GM13976 (cell line): Measurements from ENCODE around the gene YIPF3.
"Not testable (repeated sequence)": the region's sequence is repeated elsewhere in the genome, so short reads cannot be mapped to it uniquely, and the experiment has no call there.

Experiments
- DNase-seq: peaks from one replicate; pipeline ENCODE4 v3.0.0; 2012; ENCODE audit warnings: low spot score
- in situ Hi-C: fragments of 300-500 bp; cut with MboI; formaldehyde crosslinking; loops from one replicate; pipeline ENCODE4 v1.12.0; 2022; ENCODE audit warnings: low sequenced_read_pairs, mixed read lengths, inconsistent platforms; ENCODE audit not compliant: unreplicated experiment
- TF ChIP-seq, protein P1 (sequence below): IDR thresholded peaks from 2 replicates; pipeline ENCODE4 v1.5.1; 2012; ENCODE audit warnings: borderline replicate concordance, mild to moderate bottlenecking; ENCODE audit not compliant: insufficient read depth; ENCODE audit errors: extremely low read depth, missing control alignments, control extremely low read depth

YIPF3 gene

GRCh38 chr6:43516697-43517504 is at the start of gene YIPF3, which contains the start of gene POLR1C:
Gene YIPF3, minus strand, starts transcription at chr6:43516926. Its CDS starts 119 bp downstream, at chr6:43516807.
Gene POLR1C, plus strand, starts transcription at chr6:43517089. Its CDS starts 21 bp downstream, at chr6:43517110.
- peak; percentile 98 for DNase-seq
- in situ Hi-C loops = no loop called here
- TF ChIP-seq, protein P1, sequence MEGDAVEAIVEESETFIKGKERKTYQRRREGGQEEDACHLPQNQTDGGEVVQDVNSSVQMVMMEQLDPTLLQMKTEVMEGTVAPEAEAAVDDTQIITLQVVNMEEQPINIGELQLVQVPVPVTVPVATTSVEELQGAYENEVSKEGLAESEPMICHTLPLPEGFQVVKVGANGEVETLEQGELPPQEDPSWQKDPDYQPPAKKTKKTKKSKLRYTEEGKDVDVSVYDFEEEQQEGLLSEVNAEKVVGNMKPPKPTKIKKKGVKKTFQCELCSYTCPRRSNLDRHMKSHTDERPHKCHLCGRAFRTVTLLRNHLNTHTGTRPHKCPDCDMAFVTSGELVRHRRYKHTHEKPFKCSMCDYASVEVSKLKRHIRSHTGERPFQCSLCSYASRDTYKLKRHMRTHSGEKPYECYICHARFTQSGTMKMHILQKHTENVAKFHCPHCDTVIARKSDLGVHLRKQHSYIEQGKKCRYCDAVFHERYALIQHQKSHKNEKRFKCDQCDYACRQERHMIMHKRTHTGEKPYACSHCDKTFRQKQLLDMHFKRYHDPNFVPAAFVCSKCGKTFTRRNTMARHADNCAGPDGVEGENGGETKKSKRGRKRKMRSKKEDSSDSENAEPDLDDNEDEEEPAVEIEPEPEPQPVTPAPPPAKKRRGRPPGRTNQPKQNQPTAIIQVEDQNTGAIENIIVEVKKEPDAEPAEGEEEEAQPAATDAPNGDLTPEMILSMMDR = no peak

DNA sequence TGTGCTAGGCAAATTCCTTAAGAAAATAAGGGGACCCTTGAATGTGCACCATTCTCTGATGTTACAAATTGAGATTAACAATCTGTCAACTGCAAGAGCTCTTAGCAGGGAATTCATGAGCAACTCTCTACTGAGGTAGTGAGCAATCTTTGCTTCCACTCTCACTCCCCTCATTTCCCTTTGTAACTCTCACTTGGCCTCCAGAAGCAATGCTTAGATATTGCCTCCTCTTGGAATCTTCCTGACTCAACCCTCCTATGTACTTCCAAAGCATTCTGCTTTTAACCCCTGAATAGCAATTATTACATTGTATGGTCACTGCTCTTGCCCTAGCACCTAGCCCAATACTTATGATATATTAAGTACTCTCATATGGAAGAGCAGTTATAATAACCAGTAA is 42.6 kb upstream of the YIPF3 start:
- TF ChIP-seq, protein P1 = no peak
- in situ Hi-C loops = no loop called here
- DNase-seq = no peak

DNA sequence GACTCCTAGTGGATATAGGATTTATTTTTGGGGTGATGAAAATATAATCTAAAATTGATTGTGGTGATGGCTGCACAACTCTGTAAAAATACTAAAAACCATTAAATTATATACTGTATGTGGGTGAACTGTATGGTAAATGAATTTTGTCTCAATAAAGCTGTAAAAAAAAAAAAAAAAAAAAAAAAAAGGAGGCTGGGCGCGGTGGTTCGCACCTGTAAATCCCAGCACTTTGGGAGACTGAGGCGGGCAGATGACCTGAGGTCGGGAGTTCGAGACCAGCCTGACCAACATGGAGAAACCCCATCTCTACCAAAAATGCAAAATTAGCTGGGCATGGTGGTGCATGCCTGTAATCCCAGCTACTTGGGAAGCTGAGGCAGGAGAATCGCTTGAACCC is 40.9 kb upstream of the YIPF3 start:
- DNase-seq, in situ Hi-C loops: not testable (repeated sequence)

GRCh38 chr6:43547222-43547621 is 30.5 kb upstream of the YIPF3 start:
- in situ Hi-C loops = no loop called here
- TF ChIP-seq, protein P1 = no peak
- DNase-seq = peak; percentile 45

GRCh38 chr6:43544461-43544860 is 27.7 kb upstream of the YIPF3 start:
- in situ Hi-C loops = no loop called here
- no peak for DNase-seq
- TF ChIP-seq, protein P1 = no peak

DNA sequence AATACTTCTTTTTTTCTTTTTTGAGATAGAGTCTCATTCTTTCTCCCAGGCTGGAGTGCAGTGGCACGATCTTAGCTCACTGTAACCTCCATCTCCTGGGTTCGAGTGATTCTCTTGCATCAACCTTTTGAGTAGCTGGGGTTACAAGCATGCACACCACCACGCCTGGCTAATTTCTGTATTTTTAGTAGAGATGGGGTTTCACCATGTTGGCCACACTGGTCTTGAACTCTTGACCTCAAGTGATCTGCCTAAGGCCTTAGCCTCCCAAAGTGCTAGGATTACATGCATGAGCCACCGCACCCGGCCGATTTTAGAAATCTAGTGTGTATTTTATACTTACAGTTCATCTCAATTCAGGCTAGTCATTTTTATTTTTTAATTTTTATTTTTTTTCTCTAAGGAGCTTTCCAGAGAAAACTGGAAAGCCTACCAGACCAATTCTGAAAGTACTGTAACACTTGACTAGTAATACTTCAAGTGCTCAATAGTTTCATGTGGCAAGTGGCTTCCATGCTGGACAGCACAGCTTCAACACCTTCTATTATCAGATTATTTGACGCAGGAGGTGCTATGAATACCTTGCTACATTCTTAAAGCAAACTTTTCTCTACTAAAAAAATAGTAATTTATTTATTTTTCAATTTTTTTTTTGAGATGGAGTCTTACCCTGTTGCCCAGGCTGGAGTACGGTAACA is 25.2 kb upstream of the YIPF3 start:
- TF ChIP-seq, protein P1 = no peak
- in situ Hi-C loops = no loop called here

DNA sequence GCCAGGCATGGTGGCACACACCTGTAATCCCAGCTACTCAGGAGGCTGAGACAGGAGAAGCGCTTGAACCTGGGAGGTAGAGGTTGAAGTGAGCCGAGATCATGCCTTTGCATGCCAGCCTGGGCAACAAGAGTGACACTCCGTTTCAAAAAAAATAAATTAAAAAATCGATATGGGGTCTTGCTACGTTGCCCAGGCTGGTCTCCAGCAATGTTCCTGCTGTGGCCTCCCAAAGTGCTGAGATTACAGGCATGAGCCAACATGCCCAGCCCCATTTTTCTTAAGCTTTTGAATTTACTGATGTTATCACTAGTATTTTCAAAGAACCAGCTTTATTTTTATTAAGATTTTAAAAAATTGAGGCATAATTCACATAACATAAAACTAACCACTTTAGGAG is 23.8 kb upstream of the YIPF3 start:
- in situ Hi-C loops = no loop called here
- no peak for DNase-seq
- TF ChIP-seq, protein P1 = no peak

More for the DNA sequence above, 25.2 kb upstream of the YIPF3 start:
- peak; percentile 41 for DNase-seq

DNA sequence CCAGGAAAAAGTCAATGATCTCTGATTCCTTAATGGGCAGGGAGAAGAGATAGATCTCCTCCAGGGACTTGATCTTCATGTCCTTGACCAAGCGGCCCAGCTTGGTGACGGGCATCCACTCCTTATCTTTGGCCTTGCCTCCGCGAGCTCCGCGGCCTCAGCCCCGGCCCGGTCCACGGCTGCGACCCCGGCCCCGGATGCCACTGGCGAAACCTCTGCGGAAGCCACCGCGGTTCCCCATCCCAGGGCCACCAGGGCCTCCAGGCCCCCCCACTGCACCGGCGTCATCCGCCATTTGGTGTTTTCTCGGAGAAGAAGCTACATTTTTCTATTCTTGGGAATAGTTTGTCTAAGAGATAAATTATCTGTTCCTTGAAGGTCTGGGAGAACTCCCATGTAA is 22.7 kb upstream of the YIPF3 start:
- DNase-seq, in situ Hi-C loops: not testable (repeated sequence)

DNA sequence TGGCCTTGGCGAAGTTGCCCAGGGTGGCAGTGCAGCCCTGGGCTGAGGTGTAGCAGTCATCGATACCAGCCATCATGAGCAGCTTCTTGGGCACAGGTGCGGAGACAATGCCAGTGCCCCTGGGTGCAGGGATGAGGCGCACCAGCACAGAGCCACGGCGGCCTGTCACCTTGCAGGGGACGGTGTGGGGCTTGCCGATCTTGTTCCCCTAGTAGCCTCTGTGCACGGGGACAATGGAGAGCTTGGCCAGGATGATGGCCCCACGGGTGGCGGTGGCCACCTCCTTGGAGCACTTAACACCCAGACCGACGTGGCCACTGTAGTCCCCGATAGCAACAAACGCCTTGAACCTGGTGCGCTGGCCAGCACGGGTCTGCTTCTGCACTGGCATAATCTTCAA is 22.3 kb upstream of the YIPF3 start:
- DNase-seq, in situ Hi-C loops: not testable (repeated sequence)
